HG02763 (cell line): ENCODE measurements around the gene SIVA1.
"Not testable (repeated sequence)": the region's sequence is repeated elsewhere in the genome, so short reads cannot be mapped to it uniquely, and the experiment has no call there.

Experiments
- ATAC-seq: cut with Tn5 transposase; IDR thresholded peaks from one replicate; pipeline ENCODE4 v1.9.1; 2021; ENCODE audit warnings: mild to moderate bottlenecking, moderate library complexity; ENCODE audit not compliant: unreplicated experiment

SIVA1 gene

DNA sequence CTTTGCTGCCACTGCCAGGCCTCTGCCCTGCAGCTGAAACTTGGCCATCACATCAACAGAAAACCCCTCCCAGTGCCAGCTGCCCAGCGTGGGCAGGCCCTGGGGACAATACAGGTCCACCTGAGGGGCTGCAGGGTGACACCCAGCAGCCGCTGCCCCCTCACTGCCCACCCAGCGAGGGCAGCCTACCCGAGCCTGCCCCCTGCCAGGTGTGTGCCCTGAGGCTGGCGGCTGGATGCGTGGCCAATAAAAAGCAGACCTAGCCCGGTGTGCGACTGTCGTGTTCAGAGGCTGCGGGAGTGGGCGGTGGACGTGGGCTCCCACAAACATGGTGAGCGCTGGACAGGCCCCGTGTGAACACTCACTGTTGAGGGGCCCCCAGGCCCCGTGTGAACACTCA is 33.6 kb upstream of the SIVA1 start:
- no peak for ATAC-seq

DNA sequence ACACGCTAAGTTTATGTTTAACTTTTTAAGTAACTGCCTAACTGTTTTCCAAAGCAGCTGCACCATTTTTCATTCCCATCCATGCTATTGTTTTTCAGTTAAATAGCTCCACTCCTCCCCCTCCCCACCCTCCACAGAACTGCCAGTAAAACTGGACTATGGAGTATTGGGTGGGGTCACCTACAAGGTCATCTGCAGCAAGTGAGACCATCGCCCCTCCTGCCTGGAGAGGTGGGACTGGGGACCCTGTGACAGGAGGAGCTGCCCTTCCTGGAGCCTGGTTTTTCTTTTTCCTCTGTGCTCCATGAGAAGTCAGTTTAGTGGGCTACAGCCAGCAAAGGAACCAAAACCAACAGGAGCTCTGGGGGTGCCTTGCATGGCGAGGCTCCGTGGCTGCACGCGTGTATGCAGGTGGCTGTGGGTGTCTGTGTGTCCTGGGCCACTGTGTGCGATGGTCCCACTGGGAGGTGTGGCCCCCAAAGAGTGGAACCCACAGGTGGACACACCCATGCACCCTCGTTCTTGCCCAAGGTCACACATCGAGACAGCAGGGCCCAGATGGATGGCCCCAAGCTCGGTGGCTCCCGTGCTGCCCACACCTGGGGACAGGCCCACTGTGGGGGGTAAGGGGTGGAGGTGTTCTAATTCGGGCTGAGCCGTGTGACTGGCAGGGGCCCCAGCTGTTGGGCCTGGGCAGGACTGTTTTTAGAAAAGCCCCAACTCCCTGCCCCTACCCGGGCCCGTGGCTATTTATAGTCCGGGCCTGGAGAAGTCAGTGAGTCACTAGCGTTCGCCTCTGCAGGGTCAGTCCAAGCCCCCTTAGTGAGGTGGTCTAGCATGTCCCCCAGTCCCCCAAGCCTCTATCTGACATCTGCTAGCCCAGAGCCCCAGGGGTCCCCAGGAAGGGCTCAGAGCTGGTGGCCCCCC is 31.2 kb upstream of the SIVA1 start:
- no peak for ATAC-seq

DNA sequence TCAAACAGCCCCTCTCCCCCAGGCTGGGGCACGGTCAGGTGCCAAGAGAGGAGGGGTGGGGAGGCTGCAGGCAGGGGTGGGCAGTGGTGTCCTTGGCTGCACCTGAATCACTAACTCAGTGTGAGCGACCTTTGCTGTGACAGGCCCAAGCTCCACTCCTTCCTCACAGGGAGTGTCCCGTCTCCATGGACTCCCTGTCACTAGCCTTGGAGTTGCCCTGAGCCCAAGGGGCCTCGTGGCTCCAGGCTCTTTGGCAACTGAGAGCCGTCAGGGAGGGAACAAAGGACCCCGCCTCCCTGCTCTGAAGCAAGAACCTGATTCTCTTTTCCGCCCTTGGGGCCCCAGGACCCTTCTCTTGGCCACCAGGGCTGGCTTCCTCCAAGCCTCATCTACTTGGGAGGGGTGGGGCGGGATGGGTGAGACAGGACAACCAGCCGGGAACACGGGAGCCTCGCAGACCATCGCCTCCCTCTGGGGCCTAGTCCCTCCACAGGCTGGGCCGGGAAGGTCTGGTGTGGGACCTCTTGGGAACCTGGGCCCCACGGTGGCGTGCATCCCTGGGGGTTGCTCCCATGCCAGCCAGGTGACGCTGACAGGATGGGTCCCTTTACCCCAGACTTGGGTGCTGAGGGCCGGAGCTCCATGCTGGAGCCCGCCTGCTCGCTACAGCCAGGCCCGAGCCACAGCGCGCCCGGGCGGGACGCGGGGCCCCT is 29.9 kb upstream of the SIVA1 start:
- ATAC-seq, result no peak

DNA sequence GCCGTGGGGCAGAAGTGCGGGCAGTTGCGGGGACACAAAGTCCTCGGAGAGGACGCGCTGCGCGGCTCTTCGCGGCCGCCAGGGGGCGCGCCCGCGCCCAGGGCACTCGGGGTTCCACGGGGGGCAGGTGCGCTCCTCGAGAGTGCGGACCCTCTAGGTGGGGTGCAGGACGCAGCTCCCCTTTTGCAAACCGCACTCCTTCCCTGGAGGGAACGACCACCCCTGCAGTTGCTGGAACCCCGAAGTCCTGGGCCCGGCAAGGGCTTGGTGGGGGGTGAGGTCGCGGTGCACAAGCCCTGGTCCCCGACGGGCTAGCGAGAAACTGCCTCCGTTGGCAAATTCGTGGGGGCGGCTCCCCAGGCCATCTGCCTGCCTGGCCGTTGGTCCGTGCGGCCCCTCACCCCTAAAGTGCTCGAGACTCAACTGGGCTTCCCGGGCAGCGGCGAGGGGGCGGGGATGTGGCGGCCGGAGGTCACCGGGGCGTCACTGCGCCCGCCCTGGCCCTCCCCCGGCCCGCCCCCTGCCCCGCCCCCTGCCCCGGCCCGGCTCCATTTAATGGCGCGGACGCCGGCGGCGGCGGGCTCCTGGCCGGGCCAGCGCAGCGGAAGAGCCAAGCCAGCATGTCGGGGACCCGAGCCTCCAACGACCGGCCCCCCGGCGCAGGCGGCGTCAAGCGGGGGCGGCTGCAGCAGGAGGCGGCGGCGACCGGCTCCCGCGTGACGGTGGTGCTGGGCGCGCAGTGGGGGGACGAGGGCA is 29.1 kb upstream of the SIVA1 start, which contains the start of gene ADSS1:
Gene ADSS1 (plus strand): TSS at position 579 of the 756 bp plus-strand sequence. CDS start 42 bp downstream, at position 621.
- no peak for ATAC-seq

DNA sequence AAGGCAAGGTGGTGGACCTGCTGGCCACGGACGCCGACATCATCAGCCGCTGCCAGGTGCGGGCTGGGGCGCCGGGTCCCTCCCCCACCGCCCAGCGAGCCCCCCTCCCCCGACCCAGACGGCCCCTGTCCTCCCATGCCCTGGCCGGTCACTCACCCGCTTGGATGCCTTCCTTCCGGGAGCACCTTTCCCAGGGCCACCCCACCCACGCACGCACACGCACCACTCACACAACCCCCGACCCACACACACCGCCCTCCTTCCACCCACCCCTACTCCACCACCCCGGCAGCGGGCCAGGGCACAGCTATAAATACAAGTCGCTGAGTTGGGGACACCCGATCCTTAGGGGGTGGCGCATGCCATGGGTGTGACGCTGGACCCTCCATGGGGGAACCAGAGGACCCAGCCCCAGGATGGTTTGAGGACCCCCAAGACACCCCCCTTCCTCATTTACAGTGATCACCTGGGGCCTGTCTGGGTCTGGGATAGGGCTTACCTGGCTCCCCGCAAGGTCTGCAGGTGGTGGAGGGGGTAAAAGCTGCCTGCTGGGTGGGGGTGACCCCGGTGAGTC is 28.5 kb upstream of the SIVA1 start:
- no peak for ATAC-seq

DNA sequence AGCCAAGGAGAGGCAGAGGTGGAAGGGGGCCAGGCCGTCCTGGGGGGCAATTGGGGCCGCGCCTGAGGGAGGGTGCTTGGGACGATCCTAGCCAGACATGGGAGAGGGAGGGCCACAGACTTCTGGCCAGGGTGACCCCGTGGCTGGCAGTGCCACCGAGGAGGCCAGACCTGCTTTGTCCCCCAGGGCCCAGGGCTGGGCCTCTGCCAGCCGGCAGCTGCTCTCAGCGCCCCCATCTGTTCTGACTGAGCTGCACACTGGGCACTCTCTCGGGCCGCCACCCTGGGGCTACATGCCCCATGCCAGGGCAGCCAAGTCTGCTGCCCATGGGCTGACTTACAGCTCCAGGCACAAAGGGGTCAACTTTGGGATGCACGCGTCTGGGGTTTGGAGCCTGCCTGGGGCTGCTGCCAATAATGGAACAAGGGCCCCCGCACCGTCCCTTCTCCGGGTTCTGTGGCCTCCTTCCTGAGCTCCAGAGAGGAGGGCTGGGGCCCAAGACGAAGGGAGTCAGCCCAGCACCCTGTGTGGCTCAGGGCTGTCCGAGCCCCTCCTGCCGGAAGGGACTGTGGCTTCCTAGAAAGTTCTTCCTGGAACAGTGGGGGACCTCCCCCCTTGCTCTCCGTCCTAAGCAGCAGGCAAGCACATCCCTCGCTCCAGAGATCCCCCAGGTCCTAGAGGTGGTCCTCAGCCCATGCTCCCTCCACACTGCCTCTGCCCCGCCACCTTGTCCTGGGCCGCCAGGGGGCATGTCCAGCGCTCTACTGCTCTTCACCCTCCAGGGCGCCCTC is 27.8 kb upstream of the SIVA1 start:
- ATAC-seq, result no peak

DNA sequence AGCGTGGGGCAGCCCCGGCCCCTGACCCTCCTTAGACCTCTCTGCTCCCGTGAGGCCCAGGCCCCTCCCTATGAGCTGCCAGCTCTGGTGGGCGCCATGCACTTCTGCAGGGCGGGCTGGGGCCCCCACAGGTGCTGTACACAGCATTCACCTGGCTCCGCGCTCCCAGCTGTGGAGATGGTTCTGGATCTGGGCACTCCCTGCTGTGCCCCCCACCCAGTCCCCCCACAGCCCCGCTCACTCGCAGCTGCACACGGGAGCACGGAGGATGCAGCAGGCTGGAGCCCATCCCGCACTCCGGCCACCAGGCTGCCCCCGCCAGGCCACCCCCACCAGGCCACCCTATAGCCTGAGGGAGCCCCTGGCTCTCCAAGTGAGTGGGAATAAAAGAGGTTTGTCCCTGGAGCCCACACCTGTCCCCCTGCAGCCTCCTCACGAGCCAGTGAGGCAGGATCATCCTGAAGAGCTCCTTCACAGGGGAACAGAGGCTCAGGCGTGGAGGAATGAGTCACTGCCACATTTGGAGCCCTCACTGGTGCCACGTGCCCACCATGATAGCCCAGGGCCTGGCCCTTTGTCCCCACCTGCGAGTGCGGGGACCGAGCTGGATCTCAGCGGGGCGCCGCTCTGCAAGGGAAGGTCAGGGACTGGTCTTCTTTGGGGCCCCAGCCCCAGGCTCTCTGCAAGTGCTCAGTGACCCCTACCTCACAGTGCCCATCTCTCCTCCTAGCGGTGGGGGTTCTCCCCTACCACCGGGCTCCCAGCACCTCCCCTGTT is 27.0 kb upstream of the SIVA1 start:
- ATAC-seq, result no peak

DNA sequence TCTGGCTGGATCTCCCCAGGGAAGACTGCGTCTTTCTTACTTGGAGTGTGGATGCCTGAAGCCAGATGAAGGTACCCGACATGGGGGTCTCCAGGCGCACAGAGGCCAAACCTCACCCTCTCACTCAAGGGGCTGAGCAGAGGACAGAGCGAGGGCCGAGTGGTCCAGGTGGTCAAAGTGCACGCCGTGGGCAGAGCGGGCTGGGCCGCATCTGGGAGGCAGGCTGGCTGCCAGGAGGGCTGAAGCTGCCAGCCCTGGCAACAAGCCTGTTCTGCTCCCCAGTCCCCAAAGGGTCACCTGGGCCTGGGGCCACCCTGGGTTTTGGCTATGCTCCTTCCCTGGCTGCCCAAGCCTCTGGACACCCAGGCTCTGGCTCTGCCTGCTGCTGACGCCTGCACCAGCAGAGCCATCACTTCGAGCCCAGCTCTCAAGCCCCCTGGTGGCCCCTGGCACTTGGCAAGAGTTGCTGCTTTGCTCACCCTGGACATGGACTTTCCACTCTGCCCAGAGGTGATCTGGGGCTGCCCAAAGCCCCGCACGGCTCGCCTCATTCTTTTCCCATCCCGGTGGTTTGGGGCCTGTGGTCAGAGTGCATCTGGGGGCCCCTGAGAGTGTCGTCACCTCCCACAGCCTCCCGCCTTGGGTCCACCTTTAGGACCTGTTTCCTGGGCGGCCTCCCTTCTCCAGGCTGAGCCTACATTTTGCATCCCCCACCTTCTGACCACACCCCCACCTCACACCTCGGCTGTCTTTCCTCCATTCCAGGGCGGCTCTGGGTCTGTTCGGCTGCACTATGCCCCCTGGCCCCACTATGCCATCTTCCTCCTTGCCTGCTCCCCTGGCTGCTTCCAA is 26.1 kb upstream of the SIVA1 start:
- no peak for ATAC-seq

DNA sequence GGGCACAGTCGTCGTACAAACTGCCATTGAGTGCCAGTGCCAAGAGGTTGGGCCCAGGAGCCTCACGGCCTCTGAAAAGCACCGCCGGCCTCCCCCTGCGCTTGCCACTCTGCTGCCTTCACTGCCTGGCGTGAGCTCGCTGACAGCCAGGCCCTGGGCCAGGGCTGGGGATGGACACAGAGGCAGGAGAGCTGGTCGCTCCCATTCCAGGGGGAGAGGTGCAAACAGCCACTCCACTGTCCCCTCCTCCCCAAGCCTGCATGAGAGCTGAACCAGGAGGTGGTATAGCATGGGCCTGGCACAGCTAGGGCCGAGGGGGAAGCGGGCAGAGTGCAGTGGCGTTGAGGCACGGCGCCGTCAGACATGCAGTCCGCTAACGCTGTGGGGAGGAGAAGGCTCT is 24.3 kb upstream of the SIVA1 start:
- ATAC-seq, result no peak

DNA sequence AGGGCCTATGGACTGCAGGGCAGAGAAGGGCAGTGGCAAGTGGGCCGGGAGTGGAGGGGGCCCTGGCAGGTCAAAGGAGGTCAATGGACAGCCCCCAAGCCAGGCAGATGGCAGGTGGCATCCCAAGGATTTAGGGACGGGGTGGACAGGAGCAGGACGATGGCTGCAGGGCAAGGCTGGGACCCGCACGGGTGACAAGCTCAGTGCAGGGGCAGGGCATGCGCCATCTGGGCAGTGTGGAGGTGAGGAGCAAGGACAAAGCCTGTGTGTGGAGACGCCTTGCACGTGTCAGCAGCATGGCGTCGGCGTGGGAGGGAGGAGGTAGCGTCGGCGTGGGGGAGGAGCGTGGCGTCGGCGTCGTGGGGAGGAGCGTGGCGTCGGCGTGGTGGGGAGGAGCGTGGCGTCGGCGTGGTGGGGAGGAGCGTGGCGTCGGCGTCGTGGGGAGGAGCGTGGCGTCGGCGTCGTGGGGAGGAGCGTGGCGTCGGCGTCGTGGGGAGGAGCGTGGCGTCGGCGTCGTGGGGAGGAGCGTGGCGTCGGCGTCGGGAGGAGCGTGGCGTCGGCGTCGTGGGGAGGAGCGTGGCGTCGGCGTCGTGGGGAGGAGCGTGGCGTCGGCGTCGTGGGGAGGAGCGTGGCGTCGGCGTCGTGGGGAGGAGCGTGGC is 23.6 kb upstream of the SIVA1 start:
- ATAC-seq, result not testable (repeated sequence)

DNA sequence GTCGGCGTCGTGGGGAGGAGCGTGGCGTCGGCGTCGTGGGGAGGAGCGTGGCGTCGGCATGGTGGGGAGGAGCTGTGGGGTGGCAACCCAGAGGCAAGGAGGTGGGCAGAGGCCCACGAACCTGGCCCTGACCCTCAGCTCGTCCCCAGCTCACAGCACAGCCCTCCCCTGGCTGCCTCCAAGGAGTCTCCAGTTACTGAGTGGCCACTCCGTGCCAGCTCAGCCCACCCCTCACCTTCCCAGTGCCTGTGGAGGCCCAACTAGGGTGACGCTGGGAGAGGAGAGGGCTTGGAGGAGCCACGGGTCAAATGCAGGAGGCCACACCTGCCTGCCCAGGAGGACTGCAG is 23.1 kb upstream of the SIVA1 start:
- no peak for ATAC-seq

DNA sequence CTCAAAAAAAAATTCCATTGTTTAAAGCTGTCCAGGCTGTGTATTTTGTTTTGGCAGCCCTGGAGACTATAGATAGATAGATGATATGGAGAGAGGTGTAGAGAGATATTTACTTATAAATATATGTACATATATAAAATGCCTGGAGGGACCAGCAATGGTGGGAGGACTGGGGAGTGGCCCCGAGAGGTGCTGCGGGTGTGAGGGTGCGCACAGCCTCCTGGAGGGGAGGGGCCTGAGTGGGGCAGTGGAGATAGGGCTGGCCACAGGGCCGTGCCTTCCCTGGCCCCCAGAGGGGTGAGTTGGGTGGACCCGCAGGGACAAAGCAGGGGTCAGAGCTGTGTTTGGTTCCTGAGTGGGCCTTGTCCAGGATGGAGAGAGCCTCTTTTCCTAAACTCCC is 22.5 kb upstream of the SIVA1 start:
- no peak for ATAC-seq

DNA sequence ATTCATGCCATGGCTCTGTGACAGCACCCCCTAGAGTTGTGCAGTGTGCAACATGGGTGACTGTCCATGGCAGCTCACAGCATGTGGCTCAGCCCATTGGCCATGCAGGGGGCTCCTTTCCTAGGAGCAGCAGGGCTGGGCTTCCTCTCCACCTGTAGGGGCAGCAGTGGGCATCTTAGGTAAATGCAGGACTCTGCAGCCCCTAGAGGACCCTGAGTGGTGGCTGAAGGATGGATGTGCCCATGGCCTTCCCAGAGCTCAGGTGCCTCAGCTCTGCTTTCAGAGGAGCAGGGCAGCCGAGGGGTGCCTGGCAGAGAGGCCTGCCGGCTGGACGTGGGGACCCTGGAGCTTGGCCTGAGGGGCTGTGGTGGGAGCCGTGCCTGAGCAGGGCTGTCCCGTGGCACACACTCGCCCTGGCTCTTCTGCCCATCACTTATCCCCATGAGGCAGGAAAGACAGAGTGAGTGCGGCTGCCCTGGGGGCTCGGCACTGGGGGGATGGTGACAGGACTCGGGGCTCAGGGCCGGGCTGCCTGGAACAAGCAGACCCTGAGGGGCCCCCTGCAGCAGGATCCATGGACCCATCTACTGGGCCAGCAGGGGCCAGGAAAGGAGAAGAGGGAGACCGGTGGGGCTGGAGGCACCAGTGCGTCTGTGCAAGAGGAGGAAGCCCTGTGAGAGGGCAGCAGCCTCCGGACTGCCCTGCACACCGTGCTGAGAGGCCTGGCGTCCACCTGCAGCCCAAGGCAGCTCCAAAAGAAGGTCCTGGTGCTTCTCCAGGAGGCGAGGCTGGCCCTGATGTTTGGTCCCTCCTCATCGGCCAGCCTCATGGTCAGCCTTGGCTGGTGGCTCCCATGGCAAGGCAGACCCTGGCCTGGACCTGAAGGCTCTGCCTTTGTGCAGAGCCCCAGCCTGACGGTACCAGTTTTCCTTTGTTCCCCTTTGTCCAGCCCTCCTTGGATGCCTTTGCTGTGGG is 21.3 kb upstream of the SIVA1 start:
- no peak for ATAC-seq

DNA sequence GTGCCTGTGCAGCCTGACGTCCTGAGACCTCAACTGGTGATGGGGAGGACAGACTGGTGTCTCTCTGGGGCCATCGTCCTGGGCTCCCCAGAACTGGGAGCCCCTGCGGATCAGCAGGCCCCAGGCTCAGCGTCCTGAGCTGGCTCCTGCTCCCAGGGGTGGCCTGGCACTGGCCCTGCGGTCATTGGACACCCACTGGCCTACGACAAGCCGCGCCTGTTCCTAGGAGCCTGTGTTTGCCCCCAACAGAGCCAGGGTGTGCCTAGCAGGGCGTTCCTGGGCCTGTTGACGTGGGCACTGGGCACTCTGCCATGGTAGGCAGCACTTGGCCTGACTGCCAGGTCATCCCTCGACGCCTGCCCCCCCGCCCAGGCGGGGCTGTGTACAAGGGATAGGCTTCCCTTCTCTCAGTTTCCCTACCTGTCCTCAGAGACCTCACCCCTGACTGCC is 20.6 kb upstream of the SIVA1 start:
- ATAC-seq, result no peak

DNA sequence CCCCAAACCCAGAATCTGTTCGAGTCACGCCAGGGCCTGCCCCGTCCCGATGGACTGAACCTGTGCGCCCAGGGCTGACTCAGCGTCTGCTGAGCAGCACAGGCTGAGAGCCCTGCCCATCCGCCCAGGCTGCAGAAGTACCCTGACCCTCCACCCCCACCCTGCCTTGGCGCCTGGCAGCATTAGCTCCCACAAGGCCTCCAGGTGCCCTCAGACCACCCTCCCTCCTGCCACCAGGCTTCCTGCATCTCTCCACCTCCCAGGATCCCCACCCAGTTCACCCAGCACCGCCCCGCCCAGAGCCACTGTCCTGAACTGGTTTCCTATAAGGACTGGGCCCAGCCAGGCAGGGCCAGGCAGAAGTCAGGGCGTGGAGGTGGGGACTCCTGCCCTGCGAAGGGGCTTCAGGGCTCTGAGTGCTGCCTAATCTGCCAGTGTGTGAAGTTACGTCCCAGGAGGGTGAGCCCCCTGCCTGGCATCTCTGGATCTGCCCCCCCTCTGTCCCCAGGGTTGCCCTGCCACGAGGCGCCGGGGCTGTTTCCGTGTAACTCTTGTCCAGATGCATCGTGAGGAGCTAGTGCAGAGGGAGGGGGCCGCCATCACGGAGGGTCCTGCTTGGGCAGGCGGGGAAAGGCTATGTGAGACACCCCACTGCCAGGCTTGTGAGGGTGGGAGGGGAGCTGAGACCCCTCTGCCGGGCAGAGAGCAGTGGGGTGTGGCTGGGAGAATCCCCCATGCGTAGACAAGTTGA is 19.8 kb upstream of the SIVA1 start:
- ATAC-seq, result no peak

DNA sequence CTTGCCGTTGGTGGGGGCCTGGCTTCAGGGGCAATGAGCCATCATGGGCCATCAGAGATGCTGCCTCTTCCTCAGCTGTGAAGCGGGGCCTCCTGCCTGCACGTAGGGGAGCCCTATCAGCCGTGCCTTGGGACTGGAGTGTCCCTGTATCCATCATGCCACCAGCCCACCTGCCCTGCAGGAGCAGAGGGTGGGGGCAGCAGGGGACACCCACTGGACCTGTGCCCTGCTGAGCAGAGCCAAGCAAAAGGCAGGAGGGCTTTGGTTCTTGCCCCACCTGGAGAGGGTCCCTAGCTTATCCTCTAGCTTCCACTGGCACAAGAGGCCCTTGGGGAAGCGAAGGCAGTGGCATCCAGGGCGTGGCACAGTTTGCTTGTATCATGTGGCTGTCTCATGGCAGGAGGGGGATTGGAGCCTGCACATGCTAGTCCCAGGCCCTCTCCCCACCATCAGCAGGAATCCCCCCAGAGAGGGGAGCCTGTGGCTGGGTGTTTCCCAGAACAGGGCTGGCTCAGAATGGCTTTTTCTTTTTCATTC is 18.8 kb upstream of the SIVA1 start:
- no peak for ATAC-seq
